ENCODE results near the gene NEURL4. TPM values are rescaled to one million over a fixed set of nuclear protein-coding genes. Genes with fewer than 3 reads are reported as not detected.
A peak's percentile ranks its signal among the peaks of the same experiment; 100 is the strongest.

The NEURL4 gene
- total and polyA plus RNA-seq, 8 donors: 6.9 to 84.0 (median 24.8) TPM

DNA sequence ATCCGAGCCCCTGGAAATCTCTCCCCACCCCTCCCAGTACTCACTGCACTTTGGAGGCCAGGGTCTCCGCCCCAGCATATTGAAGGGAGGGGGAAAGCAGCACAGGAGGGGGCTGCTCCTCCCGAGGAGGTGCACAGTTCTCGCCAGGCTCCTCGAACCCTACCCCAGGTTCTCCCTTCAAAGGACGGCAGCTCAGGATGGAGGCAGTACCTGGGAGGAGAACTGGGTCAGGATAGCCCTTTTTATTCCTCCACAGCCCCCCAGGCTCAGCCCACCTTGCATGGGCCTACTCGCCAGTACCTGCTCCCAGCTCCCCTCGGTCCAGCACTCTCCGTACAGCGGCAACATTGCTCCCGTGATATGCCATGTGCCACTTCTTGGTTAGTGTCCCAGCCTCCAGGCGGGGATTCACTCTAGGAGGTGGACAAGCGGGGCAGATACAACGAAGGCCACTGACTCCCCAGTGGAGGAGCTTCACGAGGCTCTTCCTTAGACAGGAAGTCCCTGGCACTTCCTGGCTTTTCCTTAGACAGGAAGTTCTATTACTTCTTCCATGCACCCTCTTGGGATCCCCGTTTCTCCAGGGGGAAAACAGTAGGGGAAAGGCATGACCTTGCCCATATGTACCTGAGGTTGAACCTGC is 11.9 kb downstream of the NEURL4 start:
- WGBS, 5 donors: 82 to 88% (median 86%) methylated on average over 15 to 16 of the region's 16 CpGs
- intact Hi-C loops (cut with DNase I; ENCODE audit: low total_unique reads): no loop called here
- no peaks in the 10 kb centered on the region for H3K27me3 ChIP-seq
- H3K4me3 ChIP-seq: no peak overlapping the region
- H3K9me3 ChIP-seq: no peaks in the 10 kb centered on the region
- H3K27ac ChIP-seq: no peak overlapping the region
- peaks cover 59 to 83% (median 72%) of the 10 kb centered on the region in 4 donors for H3K36me3 ChIP-seq
- H3K4me1 ChIP-seq: peaks cover 32 to 39% (median 34%) of the 10 kb centered on the region in 4 donors
- DNase-seq: no peak
- TF ChIP-seq, protein P1, sequence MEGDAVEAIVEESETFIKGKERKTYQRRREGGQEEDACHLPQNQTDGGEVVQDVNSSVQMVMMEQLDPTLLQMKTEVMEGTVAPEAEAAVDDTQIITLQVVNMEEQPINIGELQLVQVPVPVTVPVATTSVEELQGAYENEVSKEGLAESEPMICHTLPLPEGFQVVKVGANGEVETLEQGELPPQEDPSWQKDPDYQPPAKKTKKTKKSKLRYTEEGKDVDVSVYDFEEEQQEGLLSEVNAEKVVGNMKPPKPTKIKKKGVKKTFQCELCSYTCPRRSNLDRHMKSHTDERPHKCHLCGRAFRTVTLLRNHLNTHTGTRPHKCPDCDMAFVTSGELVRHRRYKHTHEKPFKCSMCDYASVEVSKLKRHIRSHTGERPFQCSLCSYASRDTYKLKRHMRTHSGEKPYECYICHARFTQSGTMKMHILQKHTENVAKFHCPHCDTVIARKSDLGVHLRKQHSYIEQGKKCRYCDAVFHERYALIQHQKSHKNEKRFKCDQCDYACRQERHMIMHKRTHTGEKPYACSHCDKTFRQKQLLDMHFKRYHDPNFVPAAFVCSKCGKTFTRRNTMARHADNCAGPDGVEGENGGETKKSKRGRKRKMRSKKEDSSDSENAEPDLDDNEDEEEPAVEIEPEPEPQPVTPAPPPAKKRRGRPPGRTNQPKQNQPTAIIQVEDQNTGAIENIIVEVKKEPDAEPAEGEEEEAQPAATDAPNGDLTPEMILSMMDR (IDR thresholded peaks at IDR 0.05): no peak
- TF ChIP-seq EP300 (IDR thresholded peaks at IDR 0.05): no peak

DNA sequence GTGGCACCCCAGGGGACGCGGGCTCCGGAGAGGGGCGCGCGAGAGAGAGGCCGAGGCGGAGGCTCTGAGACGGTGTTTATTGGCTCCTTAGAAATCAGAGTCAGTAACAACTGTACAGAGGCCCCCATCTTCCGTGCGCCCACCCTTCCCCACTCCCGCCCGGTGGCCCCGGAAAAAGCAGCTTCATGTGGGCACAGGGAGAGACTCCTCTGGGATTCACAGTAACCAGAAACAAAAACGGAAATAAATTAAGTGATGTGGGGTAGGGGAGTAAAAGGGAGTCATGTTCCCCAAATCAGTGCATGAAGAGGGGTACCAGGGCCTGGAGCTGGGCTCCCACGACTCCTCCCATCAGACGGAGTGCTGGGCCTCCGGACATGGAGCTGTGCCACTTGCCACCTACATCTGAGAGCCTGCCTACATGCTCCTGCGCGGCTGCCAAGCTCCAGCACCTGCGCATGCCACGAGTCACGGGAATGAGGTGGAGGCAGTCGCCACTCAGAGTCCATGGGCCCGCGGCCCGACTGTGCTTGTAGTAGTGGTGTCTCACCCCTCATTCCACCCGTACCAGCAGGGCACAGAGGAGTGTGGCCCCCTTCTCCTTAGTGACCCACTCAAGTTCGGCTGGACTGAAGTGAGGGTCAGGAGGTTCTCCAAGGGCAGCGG is 13.4 kb downstream of the NEURL4 start:
- Histone ChIP-seq H3K4me1 (peaks cover 32 to 52% (median 45%) of the 10 kb centered on the region in 4 donors), H3K36me3 (peaks cover 56 to 83% (median 72%) of the 10 kb centered on the region in 4 donors), H3K4me3 (peak overlapping the region; percentile 83 to 99 (median 94)), H3K9me3 (no peaks in the 10 kb centered on the region), H3K27ac (peak overlapping the region; percentile 94 to 100 (median 97)), H3K27me3 (no peaks in the 10 kb centered on the region)
- 25 to 38% (median 27%) methylated on average over 20 to 30 of the region's 30 CpGs for WGBS, 5 donors
- TF ChIP-seq POLR2A (IDR thresholded peaks at IDR 0.05): no peak
- TF ChIP-seq POLR2AphosphoS5 (IDR thresholded peaks at IDR 0.05): no peak
- TF ChIP-seq, protein P1 (IDR thresholded peaks at IDR 0.05): no peak
- TF ChIP-seq EP300 (IDR thresholded peaks at IDR 0.05): no peak
- intact Hi-C loops (cut with DNase I; ENCODE audit: low total_unique reads): no loop called here
- DNase-seq: peak; percentile 25 to 77

DNA sequence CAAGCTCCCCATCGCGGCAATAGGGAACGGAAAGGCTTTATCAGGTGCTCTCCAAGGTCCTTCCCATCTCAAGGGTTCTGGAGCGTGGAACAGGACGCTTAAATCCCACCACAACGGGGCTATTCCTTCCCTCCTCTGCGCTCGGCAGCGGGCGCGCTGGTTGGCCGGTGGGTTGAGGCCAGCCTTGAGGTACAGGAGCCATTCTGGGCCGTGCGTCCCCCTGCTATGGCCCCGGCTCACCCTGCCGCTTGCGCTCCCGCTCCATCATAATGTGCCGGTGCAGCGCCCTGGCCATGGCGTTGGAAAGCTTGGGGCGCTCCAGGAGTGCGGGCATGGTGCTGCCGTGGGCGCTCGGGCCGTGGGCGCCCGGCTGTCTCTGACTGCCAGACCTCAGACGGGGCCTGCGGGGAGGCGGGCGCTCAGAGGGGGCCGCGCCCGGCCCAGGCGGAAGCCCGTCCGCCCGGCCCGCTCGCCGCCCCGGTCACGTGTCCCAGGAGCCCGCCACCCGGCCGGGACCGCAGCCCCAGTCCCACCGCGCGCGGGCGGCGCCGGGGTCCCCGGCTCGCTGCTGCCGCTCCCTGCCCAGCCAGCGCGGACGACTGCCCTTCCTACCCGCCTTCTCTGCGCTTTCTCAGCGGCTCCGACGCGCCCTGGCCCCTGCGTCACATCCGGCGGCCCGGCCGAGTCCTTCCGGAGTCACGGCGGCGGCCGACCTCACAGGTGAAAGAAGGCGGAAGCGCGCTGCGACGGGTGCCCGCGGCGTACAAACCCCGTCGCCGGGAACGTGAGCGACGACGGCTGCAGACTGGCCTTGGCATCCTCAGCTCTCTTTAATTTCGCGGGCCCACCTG is 14.2 kb downstream of the NEURL4 start, which contains the start of gene GPS2:
Gene GPS2 (minus strand): TSS at position 642 of the 851 bp plus-strand sequence. CDS start 308 bp downstream, at position 334.
- H3K9me3 ChIP-seq: no peaks in the 10 kb centered on the region
- WGBS, 5 donors: 0 to 3% (median 1%) methylated on average over 18 to 95 of the region's 95 CpGs
- peaks cover 59 to 83% (median 72%) of the 10 kb centered on the region in 4 donors for H3K36me3 ChIP-seq
- TF ChIP-seq POLR2AphosphoS5 (IDR thresholded peaks at IDR 0.05) (peak; percentile 94 to 99 (median 95)), POLR2A (IDR thresholded peaks at IDR 0.05) (peak in 1 of 4 donors; percentile 27)
- TF ChIP-seq, protein P1 (IDR thresholded peaks at IDR 0.05): no peak
- intact Hi-C loops (cut with DNase I; ENCODE audit: low total_unique reads): no loop called here
- no peaks in the 10 kb centered on the region for H3K27me3 ChIP-seq
- DNase-seq: peak; percentile 97 to 98
- H3K4me1 ChIP-seq: peaks cover 38 to 60% (median 53%) of the 10 kb centered on the region in 4 donors
- H3K4me3 ChIP-seq: peak within 1 kb of the TSS; percentile 83 to 99 (median 94)
- H3K27ac ChIP-seq: peak within 1 kb of the TSS; percentile 94 to 100 (median 97)

All from stomach (tissue), 9 donors.